ENCODE measurements around the gene RNU1-3. TPM values are rescaled to one million over a fixed set of nuclear protein-coding genes. Genes with fewer than 3 reads are reported as not detected.
"Not testable (repeated sequence)": the region's sequence is repeated elsewhere in the genome, so short reads cannot be mapped to it uniquely, and the experiment has no call there.

The RNU1-3 gene
- total and polyA plus RNA-seq, 4 experiments from 2014 or later: 3,010 to 3,866 TPM; not detected in 2

- Mint-ChIP-seq H3K4me1 (peaks cover 2 to 10% (median 6%) of the 10 kb centered on the region in 4 donors), H3K27me3 (no peaks in the 10 kb centered on the region), H3K27ac (peak overlapping the region in 2 of 7 donors; percentile 41 to 42), H3K9me3 (peaks cover 0 to 2% (median 0%) of the 10 kb centered on the region in 8 donors), H3K36me3 (peaks cover 59 to 68% of the 10 kb centered on the region in 2 donors), H3K4me3 (no peak overlapping the region)
- H3K27me3 ChIP-seq (ENCODE audit: insufficient read depth, low read length): no peaks in the 10 kb centered on the region
- H3K4me3 ChIP-seq (ENCODE audit: low read length in 2 of 2): no peak overlapping the region
- ChIA-PET CTCF (ENCODE audit: partially characterized antibody) (interaction anchor here (1.0 kb wide), 1 partner anchor 8 kb away, joined by 3 read pairs; no protein-coding TSS in a partner anchor), POLR2A (ENCODE audit: partially characterized antibody) (no interaction called here)
- H3K9me3 ChIP-seq (ENCODE audit: control insufficient read depth in 1 of 2, low read length in 2 of 2): no peaks in the 10 kb centered on the region
- no peaks in the 10 kb centered on the region for H3K4me1 ChIP-seq (ENCODE audit: insufficient read depth, low read length)
- peaks cover 53% of the 10 kb centered on the region for H3K36me3 ChIP-seq (ENCODE audit: insufficient read depth, low read length)
- DNase-seq: no peak
- intact Hi-C loops (cut with micrococcal nuclease): no loop called here
- H3K27ac ChIP-seq (ENCODE audit: low read depth, low read length): no peak overlapping the region
Measured at GRCh38 chr1:16631248-16632043, 35.3 kb downstream of the RNU1-3 start.

GRCh38 chr1:16630661-16631247, 36.0 kb downstream of the RNU1-3 start:
- CTCF ChIA-PET (ENCODE audit: partially characterized antibody): interaction anchor here (1.0 kb wide), 1 partner anchor 8 kb away, joined by 3 read pairs; no protein-coding TSS in a partner anchor
- Mint-ChIP-seq H3K9me3 (peaks cover 0 to 2% (median 0%) of the 10 kb centered on the region in 8 donors), H3K4me3 (no peak overlapping the region), H3K27ac (peak overlapping the region in 2 of 7 donors; percentile 0 to 41), H3K36me3 (peaks cover 66 to 75% of the 10 kb centered on the region in 2 donors), H3K27me3 (no peaks in the 10 kb centered on the region), H3K4me1 (peaks cover 2 to 10% (median 7%) of the 10 kb centered on the region in 4 donors)
- Histone ChIP-seq H3K4me1 (ENCODE audit: insufficient read depth, low read length) (no peaks in the 10 kb centered on the region), H3K4me3 (ENCODE audit: low read length in 2 of 2) (no peak overlapping the region), H3K9me3 (ENCODE audit: control insufficient read depth in 1 of 2, low read length in 2 of 2) (no peaks in the 10 kb centered on the region), H3K27me3 (ENCODE audit: insufficient read depth, low read length) (no peaks in the 10 kb centered on the region), H3K27ac (ENCODE audit: low read depth, low read length) (no peak overlapping the region), H3K36me3 (ENCODE audit: insufficient read depth, low read length) (peaks cover 60% of the 10 kb centered on the region)
- intact Hi-C loops (cut with micrococcal nuclease): no loop called here
- DNase-seq: no peak
- POLR2A ChIA-PET (ENCODE audit: partially characterized antibody): no interaction called here

GRCh38 chr1:16629916-16630530, 36.7 kb downstream of the RNU1-3 start:
- H3K27me3 ChIP-seq (ENCODE audit: insufficient read depth, low read length); H3K4me3 ChIP-seq (ENCODE audit: low read length in 2 of 2); H3K4me3 Mint-ChIP-seq; H3K27me3 Mint-ChIP-seq; H3K9me3 ChIP-seq (ENCODE audit: control insufficient read depth in 1 of 2, low read length in 2 of 2); POLR2A ChIA-PET (ENCODE audit: partially characterized antibody); intact Hi-C loops (cut with micrococcal nuclease); DNase-seq; H3K9me3 Mint-ChIP-seq; CTCF ChIA-PET (ENCODE audit: partially characterized antibody); H3K27ac ChIP-seq (ENCODE audit: low read depth, low read length); H3K4me1 ChIP-seq (ENCODE audit: insufficient read depth, low read length): not testable (repeated sequence)
- Mint-ChIP-seq H3K4me1 (peaks cover 2 to 10% (median 7%) of the 10 kb centered on the region in 4 donors), H3K27ac (peak overlapping the region in 2 of 7 donors; percentile 18 to 29), H3K36me3 (peaks cover 72 to 81% of the 10 kb centered on the region in 2 donors)
- H3K36me3 ChIP-seq (ENCODE audit: insufficient read depth, low read length): peaks cover 65% of the 10 kb centered on the region

- peaks cover 66 to 70% of the 10 kb centered on the region in 2 donors for H3K36me3 Mint-ChIP-seq
- no peak overlapping the region for H3K4me3 ChIP-seq (ENCODE audit: low read length in 2 of 2)
Measured at GRCh38 chr1:16628361-16629111, 38.2 kb downstream of the RNU1-3 start.

DNA sequence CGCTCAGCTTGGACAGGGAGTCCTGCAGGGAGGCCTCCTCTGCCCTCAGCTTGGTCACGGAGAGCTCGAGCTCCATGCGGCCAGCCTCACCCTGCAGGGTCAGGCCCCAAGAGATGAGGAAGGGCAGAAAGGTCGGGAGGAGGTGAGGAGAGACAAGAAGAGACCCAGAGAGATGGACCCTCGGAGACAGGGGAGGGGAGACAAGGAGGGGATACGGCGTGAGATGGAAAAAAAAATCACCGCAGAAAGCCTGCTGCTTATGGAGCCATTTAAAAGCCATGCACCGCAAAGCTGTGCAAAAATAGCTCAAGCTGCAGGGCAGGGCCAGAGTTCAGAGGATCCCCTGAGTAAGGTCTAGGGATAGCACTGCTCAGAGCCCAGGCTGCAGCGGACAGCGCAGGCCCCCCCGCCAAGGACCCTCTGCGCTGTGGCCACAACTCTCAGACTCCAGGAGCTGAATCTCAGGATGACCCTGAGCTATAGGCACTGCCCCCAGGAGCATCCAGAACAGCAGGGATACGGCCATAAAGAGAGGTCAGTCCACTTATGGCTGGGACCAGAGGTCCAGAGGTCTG, 40.3 kb downstream of the RNU1-3 start:
- H3K9me3 ChIP-seq (ENCODE audit: control insufficient read depth in 1 of 2, low read length in 2 of 2); CTCF ChIA-PET (ENCODE audit: partially characterized antibody); POLR2A ChIA-PET (ENCODE audit: partially characterized antibody); H3K4me1 Mint-ChIP-seq; H3K4me3 ChIP-seq (ENCODE audit: low read length in 2 of 2); H3K4me1 ChIP-seq (ENCODE audit: insufficient read depth, low read length); H3K27me3 ChIP-seq (ENCODE audit: insufficient read depth, low read length); H3K27ac ChIP-seq (ENCODE audit: low read depth, low read length); DNase-seq; intact Hi-C loops (cut with micrococcal nuclease); H3K9me3 Mint-ChIP-seq; H3K4me3 Mint-ChIP-seq; H3K27me3 Mint-ChIP-seq: not testable (repeated sequence)
- Mint-ChIP-seq H3K36me3 (peaks cover 49 to 51% of the 10 kb centered on the region in 2 donors), H3K27ac (peak overlapping the region in 1 of 7 donors; percentile 26)
- peaks cover 58% of the 10 kb centered on the region for H3K36me3 ChIP-seq (ENCODE audit: insufficient read depth, low read length)

More at GRCh38 chr1:16628361-16629111, 38.2 kb downstream of the RNU1-3 start:
- intact Hi-C loops (cut with micrococcal nuclease): no loop called here
- Mint-ChIP-seq H3K4me1 (peaks cover 0 to 6% (median 2%) of the 10 kb centered on the region in 4 donors), H3K4me3 (no peak overlapping the region), H3K27me3 (no peaks in the 10 kb centered on the region), H3K27ac (peak overlapping the region in 3 of 7 donors; percentile 23 to 43 (median 36)), H3K9me3 (peaks cover 0 to 2% (median 0%) of the 10 kb centered on the region in 8 donors)
- ChIA-PET CTCF (ENCODE audit: partially characterized antibody) (no interaction called here), POLR2A (ENCODE audit: partially characterized antibody) (no interaction called here)
- Histone ChIP-seq H3K27ac (ENCODE audit: low read depth, low read length) (no peak overlapping the region), H3K4me1 (ENCODE audit: insufficient read depth, low read length) (no peaks in the 10 kb centered on the region), H3K9me3 (ENCODE audit: control insufficient read depth in 1 of 2, low read length in 2 of 2) (no peaks in the 10 kb centered on the region), H3K27me3 (ENCODE audit: insufficient read depth, low read length) (no peaks in the 10 kb centered on the region), H3K36me3 (ENCODE audit: insufficient read depth, low read length) (peaks cover 65% of the 10 kb centered on the region)
- no peak for DNase-seq

DNA sequence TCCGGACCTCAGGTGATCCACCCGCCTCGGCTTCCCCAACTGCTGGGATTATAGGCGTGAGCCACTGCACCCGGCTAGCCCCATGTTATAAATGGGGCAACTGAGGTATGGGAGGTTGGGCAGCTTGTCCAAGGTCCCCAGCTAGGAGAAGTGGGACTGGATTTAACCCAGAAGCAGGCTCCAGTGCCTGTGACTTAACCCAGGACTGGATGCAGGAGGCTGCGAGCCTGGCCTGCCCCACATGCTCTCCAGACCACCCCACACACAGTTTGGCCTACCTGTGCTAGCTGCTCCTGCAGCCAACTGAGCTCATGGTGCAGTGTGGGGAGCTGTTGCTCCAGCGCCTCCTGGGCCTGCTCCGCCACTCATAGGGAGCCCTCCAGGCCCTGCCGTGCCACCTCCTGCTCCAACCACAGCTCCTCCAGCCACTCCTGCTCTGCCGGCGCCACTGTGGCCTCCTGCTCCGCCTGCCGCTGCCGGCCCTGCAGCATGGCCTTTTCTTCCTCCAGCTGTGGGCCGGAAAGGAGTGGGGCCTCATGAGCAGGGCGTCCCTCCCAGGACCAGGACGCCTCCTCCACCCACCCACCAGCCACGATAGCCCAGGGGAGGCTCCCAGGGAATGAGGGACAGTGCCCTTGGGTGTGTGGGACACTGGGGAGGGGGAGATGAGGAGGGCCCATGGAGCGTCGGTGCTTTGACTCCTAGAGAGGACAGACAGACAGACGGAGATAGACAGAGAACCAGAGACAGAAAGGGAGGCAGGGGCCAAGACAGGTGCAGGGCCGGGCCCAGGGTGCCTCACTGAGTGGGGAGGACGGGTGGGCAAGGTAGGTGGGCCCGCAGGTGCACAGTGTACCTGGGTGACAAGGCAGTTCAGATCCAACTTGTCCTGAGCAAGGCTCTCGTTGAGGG, 41.0 kb downstream of the RNU1-3 start:
- H3K36me3 Mint-ChIP-seq: peaks cover 46 to 47% of the 10 kb centered on the region in 2 donors
- no peak overlapping the region for H3K4me3 ChIP-seq (ENCODE audit: low read length in 2 of 2)
- ChIA-PET CTCF (ENCODE audit: partially characterized antibody) (interaction anchor here (1.4 to 2.1 kb wide), 3 partner anchors 10 to 76 kb away, joined by 3 to 7 read pairs (median 5); no protein-coding TSS in a partner anchor), POLR2A (ENCODE audit: partially characterized antibody) (no interaction called here)
- intact Hi-C loops (cut with micrococcal nuclease): no loop called here
- no peaks in the 10 kb centered on the region for H3K4me1 ChIP-seq (ENCODE audit: insufficient read depth, low read length)
- H3K9me3 ChIP-seq (ENCODE audit: control insufficient read depth in 1 of 2, low read length in 2 of 2): no peaks in the 10 kb centered on the region
- peaks cover 0 to 6% (median 2%) of the 10 kb centered on the region in 4 donors for H3K4me1 Mint-ChIP-seq
- peaks cover 0 to 2% (median 0%) of the 10 kb centered on the region in 8 donors for H3K9me3 Mint-ChIP-seq
- H3K27me3 Mint-ChIP-seq: no peaks in the 10 kb centered on the region
- no peak for DNase-seq
- peak overlapping the region in 1 of 7 donors; percentile 26 for H3K27ac Mint-ChIP-seq
- peaks cover 50% of the 10 kb centered on the region for H3K36me3 ChIP-seq (ENCODE audit: insufficient read depth, low read length)
- H3K4me3 Mint-ChIP-seq: peak overlapping the region in 1 of 8 donors; percentile 22
- no peak overlapping the region for H3K27ac ChIP-seq (ENCODE audit: low read depth, low read length)
- H3K27me3 ChIP-seq (ENCODE audit: insufficient read depth, low read length): no peaks in the 10 kb centered on the region

Measured in CD4-positive, alpha-beta memory T cell (primary cell).